ENCODE data around the gene SLC29A1. TPM values are rescaled to one million over a fixed set of nuclear protein-coding genes. Genes with fewer than 3 reads are reported as not detected.

The SLC29A1 gene

DNA sequence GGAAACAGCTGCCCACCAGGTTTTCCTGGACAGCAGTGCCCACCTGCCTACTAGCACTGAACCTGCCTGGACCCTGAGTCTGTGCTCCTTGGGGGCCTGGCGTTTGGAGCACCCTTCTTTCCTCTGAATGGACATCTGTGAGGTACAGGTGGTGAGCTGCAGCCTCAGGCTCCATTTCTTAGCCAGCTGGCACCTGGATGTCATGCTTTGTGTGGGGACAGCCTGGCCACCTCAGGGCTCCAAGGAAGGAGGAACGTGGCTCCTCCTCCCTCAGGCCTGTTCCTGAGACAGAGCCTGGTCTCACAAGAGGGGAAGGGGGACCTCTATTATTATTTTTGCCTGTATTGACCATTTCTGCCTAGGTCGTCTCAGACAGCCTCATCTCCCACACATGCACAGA lies 54.9 kb downstream of the SLC29A1 start:
- Histone ChIP-seq H2BK5ac (ENCODE audit: low read depth, low read length, poor library complexity, severe bottlenecking) (no peak overlapping the region), H4K91ac (ENCODE audit: low read length) (no peak overlapping the region), H3K79me1 (replicated peaks; ENCODE audit: low read length, poor library complexity, severe bottlenecking) (no peaks in the 10 kb centered on the region), H3K4me1 (ENCODE audit: control insufficient read depth, insufficient read depth, low read depth, low read length) (peaks cover 3% of the 10 kb centered on the region), H3K18ac (ENCODE audit: low read depth in 1 of 2, low read length in 2 of 2) (no peak overlapping the region), H3K27me3 (ENCODE audit: control insufficient read depth in 1 of 2, insufficient read depth in 1 of 2, low read length in 2 of 2) (peaks cover 46 to 90% of the 10 kb centered on the region in 2 experiments), H3K9ac (ENCODE audit: low read length) (no peak overlapping the region), H2AK5ac (ENCODE audit: low read length, severe bottlenecking) (no peak overlapping the region), H3K4me2 (ENCODE audit: low read length, poor library complexity, severe bottlenecking) (no peak overlapping the region), H3K36me3 (ENCODE audit: control insufficient read depth in 1 of 2, insufficient read depth in 2 of 2, low read depth in 1 of 2, low read length in 2 of 2) (no peaks in the 10 kb centered on the region), H3K9me3 (ENCODE audit: control insufficient read depth, low read length) (no peaks in the 10 kb centered on the region), H2BK120ac (ENCODE audit: low read depth, low read length) (no peak overlapping the region), H3K4ac (ENCODE audit: low read depth in 1 of 2, low read length in 2 of 2) (no peak overlapping the region), H3K14ac (ENCODE audit: low read length in 2 of 2) (no peak overlapping the region), H2AFZ (ENCODE audit: low read depth, low read length) (no peak overlapping the region), H3K4me3 (ENCODE audit: insufficient read depth in 1 of 2, low read depth in 1 of 2, low read length in 2 of 2) (no peak overlapping the region), H4K8ac (ENCODE audit: low read length) (no peak overlapping the region), H2BK15ac (ENCODE audit: low read depth, poor library complexity, severe bottlenecking) (no peak overlapping the region), H3K27ac (ENCODE audit: low read length, poor library complexity, severe bottlenecking) (no peak overlapping the region), H2BK12ac (ENCODE audit: low read length in 2 of 2) (no peak overlapping the region), H3K23ac (ENCODE audit: low read length in 2 of 2) (no peak overlapping the region)
- DNase-seq: no peak
- 33% methylated on average over 2 of the region's 3 CpGs for WGBS

DNA sequence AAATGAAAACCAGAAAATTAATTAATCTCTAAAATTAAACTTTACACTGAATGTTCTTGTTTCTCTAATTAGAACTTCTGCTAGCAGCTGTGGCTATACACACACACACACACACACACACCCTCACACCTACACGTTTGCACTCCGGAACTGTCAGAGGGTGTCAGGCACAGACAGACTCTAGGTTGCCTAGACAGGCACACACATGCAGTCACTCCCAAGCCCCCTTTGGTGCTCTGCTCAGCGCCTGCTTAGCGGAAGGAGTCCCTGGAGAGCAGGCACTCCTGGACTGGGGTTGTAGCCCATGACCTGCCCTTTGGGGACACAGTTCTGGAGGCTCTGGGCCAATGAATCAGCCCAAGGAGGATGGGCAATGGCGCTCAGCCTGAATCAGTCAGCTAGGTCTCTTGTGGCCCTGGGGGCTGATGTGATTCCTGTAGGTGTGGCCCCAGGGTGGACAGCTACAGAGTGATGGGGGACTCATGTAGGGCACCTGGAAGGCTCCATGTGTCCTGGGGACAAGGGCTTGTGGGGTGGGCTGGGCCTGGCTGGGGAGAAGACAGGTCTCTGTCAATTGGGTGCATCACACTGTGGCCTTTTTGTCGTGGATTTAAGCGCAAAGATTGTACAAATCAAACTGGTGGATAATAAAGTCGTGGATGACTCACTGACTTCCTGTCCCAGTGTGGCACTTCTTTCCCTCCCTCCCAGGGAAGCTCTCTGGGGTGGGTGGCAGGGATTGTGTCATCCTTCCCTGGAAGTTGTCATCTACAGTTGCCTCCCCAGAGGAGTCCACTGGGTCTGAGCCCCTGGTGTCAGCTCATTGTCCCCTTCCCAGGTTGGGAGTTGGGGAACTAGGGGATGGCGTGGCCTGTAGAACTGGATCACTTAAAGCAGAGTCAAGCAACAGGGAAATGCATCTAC lies 55.6 kb downstream of the SLC29A1 start:
- Histone ChIP-seq H3K18ac (ENCODE audit: low read depth in 1 of 2, low read length in 2 of 2) (no peak overlapping the region), H3K14ac (ENCODE audit: low read length in 2 of 2) (no peak overlapping the region), H2BK5ac (ENCODE audit: low read depth, low read length, poor library complexity, severe bottlenecking) (no peak overlapping the region), H2BK120ac (ENCODE audit: low read depth, low read length) (no peak overlapping the region), H2BK15ac (ENCODE audit: low read depth, poor library complexity, severe bottlenecking) (no peak overlapping the region), H3K23ac (ENCODE audit: low read length in 2 of 2) (no peak overlapping the region), H3K9me3 (ENCODE audit: control insufficient read depth, low read length) (no peaks in the 10 kb centered on the region), H2AFZ (ENCODE audit: low read depth, low read length) (no peak overlapping the region), H3K4me3 (ENCODE audit: insufficient read depth in 1 of 2, low read depth in 1 of 2, low read length in 2 of 2) (no peak overlapping the region), H4K8ac (ENCODE audit: low read length) (no peak overlapping the region), H3K4me1 (ENCODE audit: control insufficient read depth, insufficient read depth, low read depth, low read length) (peaks cover 3% of the 10 kb centered on the region), H3K27me3 (ENCODE audit: control insufficient read depth in 1 of 2, insufficient read depth in 1 of 2, low read length in 2 of 2) (peaks cover 46 to 90% of the 10 kb centered on the region in 2 experiments), H3K4ac (ENCODE audit: low read depth in 1 of 2, low read length in 2 of 2) (no peak overlapping the region), H3K36me3 (ENCODE audit: control insufficient read depth in 1 of 2, insufficient read depth in 2 of 2, low read depth in 1 of 2, low read length in 2 of 2) (no peaks in the 10 kb centered on the region), H3K4me2 (ENCODE audit: low read length, poor library complexity, severe bottlenecking) (no peak overlapping the region), H2BK12ac (ENCODE audit: low read length in 2 of 2) (no peak overlapping the region), H3K9ac (ENCODE audit: low read length) (no peak overlapping the region), H2AK5ac (ENCODE audit: low read length, severe bottlenecking) (no peak overlapping the region), H3K27ac (ENCODE audit: low read length, poor library complexity, severe bottlenecking) (no peak overlapping the region), H4K91ac (ENCODE audit: low read length) (no peak overlapping the region), H3K79me1 (replicated peaks; ENCODE audit: low read length, poor library complexity, severe bottlenecking) (no peaks in the 10 kb centered on the region)
- DNase-seq: no peak
- WGBS: 62% methylated on average over 7 of the region's 9 CpGs

Small RNAs within 50 kb of the gene (small RNA-seq; reads per million reads assigned to genes)
- gene RN7SL811P (ENCODE audit: low read depth): not detected
